Immature natural killer cell (primary cell): ENCODE measurements around the gene PRKN. TPM values are rescaled to one million over a fixed set of nuclear protein-coding genes. Genes with fewer than 3 reads are reported as not detected.

Experiments
- DNase-seq, 3 donors: peaks; one replicate each; pipeline ENCODE4 v3.0.0; 2022; ENCODE audit warnings: mixed read lengths in 1 of 3
- H3K27ac Mint-ChIP-seq, 6 donors: one replicate each; pipeline ENCODE4 v1.8.0; 2020; ENCODE audit warnings: mixed read lengths in 6 of 6, mild to moderate bottlenecking in 5 of 6, inconsistent platforms in 4 of 6, moderate library complexity in 3 of 6
- H3K27me3 Mint-ChIP-seq, 3 donors: one replicate each; pipeline ENCODE4 v1.8.0; 2020 to 2021; ENCODE audit warnings: low read depth in 3 of 3, mild to moderate bottlenecking in 3 of 3, mixed read lengths in 3 of 3, moderate library complexity in 3 of 3, inconsistent platforms in 1 of 3
- H3K36me3 Mint-ChIP-seq, 3 donors: one replicate each; pipeline ENCODE4 v1.8.0; 2020; ENCODE audit warnings: mixed read lengths in 3 of 3, inconsistent platforms in 2 of 3, mild to moderate bottlenecking in 2 of 3
- H3K4me1 Mint-ChIP-seq, 2 donors: one replicate each; pipeline ENCODE4 v1.8.0; 2020; ENCODE audit warnings: inconsistent platforms in 2 of 2, mild to moderate bottlenecking in 2 of 2, mixed read lengths in 2 of 2, moderate library complexity in 1 of 2
- H3K4me3 Mint-ChIP-seq, 5 donors: one replicate each; pipeline ENCODE4 v1.8.0; 2020; ENCODE audit warnings: mild to moderate bottlenecking in 5 of 5, mixed read lengths in 5 of 5, inconsistent platforms in 3 of 5, moderate library complexity in 3 of 5
- H3K9me3 Mint-ChIP-seq, 6 donors: one replicate each; pipeline ENCODE4 v1.8.0; 2020; ENCODE audit warnings: mild to moderate bottlenecking in 6 of 6, mixed read lengths in 6 of 6, inconsistent platforms in 4 of 6, moderate library complexity in 3 of 6
- polyA plus RNA-seq, 3 donors: library from polyadenylated mRNA; unstranded; fragments of 300-500 nt; fragmentation: Illumina TruSeq; gene quantifications; one replicate each; pipeline ENCODE4 v1.2.3, GENCODE V29; 2021

The PRKN gene
- polyA plus RNA-seq, 3 donors from 2014 or later: 0.37 to 6.4 (median 2.8) TPM

DNA sequence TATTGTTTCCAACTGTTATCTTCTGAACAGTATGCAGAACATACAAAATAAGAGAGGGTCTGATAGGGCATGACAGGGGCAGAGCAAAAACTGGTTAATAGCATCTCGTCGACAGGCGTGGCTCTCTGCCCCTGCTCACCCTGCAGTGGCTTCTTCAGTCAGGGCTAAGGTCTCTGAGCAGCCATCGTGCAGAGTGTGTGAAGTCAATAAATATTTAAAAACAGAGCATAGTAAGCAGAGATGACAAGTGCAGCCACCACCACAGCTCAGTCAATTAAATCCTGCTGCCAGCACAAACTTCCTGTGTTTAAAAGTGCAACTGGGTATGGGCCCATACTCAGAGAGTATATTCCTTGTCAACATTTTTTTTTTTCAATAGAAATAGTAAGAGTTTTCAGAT lies 1080.3 kb downstream of the PRKN start:
- Mint-ChIP-seq H3K27ac (no peak overlapping the region), H3K4me1 (no peaks in the 10 kb centered on the region), H3K4me3 (no peak overlapping the region), H3K27me3 (peaks cover 0 to 2% (median 1%) of the 10 kb centered on the region in 3 donors), H3K36me3 (peaks cover 0 to 4% (median 0%) of the 10 kb centered on the region in 3 donors), H3K9me3 (peaks cover 0 to 2% (median 0%) of the 10 kb centered on the region in 6 donors)
- no peak for DNase-seq

DNA sequence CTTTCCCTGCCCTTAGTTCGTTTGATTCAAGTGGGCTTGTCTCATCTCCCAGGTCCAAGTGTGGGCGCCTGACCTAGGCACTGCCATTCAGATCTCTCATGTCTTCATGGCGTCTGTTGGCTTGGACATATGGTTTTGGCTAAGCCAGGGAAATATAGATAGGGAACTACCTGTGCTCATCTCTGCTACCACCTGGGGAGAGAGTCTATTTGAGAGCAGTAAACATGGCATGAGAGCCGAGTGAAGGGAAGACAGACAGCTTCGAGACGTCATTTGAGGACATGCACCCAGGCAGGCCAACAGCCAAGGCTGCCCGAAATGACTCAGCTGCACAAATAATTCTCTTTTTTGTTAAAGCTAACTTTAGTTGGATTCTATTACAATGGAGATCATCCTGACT lies 1083.0 kb downstream of the PRKN start:
- Mint-ChIP-seq H3K36me3 (peaks cover 0 to 4% (median 0%) of the 10 kb centered on the region in 3 donors), H3K4me3 (no peak overlapping the region), H3K27ac (no peak overlapping the region), H3K9me3 (peaks cover 0 to 2% (median 0%) of the 10 kb centered on the region in 6 donors), H3K4me1 (no peaks in the 10 kb centered on the region), H3K27me3 (peaks cover under 1 to 5% (median 2%) of the 10 kb centered on the region in 3 donors)
- no peak for DNase-seq

DNA sequence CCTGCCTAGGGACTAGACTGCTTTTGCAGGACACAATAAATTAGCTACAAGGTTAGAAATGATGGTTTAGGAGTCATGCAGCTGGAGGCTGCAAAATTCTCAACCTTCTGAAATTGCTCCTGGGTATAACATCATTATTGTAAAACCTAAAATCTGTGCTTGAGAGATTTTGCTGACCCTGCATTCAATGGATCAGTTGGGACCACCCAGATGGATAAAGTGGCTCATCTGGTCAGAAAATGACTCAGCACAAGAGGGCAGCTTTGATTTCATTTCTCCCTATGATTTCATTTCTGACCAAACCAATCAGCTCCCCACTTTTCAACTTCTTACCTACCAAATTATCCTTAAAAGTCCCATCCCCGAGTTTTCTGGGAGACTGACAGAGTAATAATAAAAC lies 1086.4 kb downstream of the PRKN start:
- H3K36me3 Mint-ChIP-seq: peaks cover 0 to 4% (median 0%) of the 10 kb centered on the region in 3 donors
- peaks cover 0 to 2% (median 0%) of the 10 kb centered on the region in 6 donors for H3K9me3 Mint-ChIP-seq
- H3K4me1 Mint-ChIP-seq: no peaks in the 10 kb centered on the region
- DNase-seq: no peak
- H3K27ac Mint-ChIP-seq: no peak overlapping the region
- H3K4me3 Mint-ChIP-seq: no peak overlapping the region
- H3K27me3 Mint-ChIP-seq: peaks cover 2 to 5% (median 3%) of the 10 kb centered on the region in 3 donors

DNA sequence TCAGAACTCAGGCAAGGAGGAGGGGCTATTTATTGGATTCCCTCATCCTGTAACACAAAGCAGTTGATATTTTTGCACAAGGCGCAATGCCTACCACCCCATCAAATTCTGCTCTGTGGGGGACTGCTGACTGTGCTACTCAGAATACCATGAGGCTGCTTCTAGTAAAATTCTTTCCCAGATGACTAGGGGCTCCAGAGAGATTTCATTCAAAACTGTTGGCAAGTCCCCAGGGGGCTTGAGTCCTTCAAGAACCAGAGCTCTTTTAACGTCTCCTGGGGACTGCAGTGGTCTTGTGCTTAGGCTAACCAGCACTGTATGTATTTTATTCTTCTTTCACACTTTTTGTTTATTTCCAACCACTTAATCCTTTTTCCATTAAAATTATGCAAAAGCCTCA lies 1087.8 kb downstream of the PRKN start:
- H3K4me3 Mint-ChIP-seq: no peak overlapping the region
- peaks cover 0 to 2% (median 0%) of the 10 kb centered on the region in 6 donors for H3K9me3 Mint-ChIP-seq
- peaks cover 2 to 5% (median 4%) of the 10 kb centered on the region in 3 donors for H3K27me3 Mint-ChIP-seq
- no peak overlapping the region for H3K27ac Mint-ChIP-seq
- H3K4me1 Mint-ChIP-seq: no peaks in the 10 kb centered on the region
- H3K36me3 Mint-ChIP-seq: no peaks in the 10 kb centered on the region
- no peak for DNase-seq

DNA sequence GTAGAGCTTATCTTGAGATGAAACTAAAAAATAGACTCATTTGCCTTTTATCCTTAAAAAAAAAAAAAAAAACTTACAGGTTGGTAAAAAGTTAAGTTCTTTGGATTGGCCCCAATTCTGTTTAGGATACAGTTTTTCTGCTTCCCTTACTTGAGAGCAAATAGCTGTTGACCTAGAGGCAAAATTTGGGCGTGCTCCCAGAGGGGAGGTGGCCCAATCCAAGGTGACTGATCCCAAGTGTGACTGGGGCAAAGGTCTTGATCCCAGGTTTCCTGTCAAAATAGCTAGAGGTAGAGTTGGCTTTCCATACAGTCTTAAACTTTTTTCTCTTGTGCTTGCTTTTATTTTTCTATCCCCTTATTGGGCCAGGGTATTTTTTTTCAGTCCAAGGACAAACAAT lies 1089.9 kb downstream of the PRKN start:
- H3K4me1 Mint-ChIP-seq: no peaks in the 10 kb centered on the region
- H3K9me3 Mint-ChIP-seq: peaks cover 0 to 2% (median 0%) of the 10 kb centered on the region in 6 donors
- no peak overlapping the region for H3K4me3 Mint-ChIP-seq
- H3K36me3 Mint-ChIP-seq: no peaks in the 10 kb centered on the region
- H3K27me3 Mint-ChIP-seq: peaks cover 2 to 5% (median 4%) of the 10 kb centered on the region in 3 donors
- DNase-seq: no peak
- no peak overlapping the region for H3K27ac Mint-ChIP-seq

DNA sequence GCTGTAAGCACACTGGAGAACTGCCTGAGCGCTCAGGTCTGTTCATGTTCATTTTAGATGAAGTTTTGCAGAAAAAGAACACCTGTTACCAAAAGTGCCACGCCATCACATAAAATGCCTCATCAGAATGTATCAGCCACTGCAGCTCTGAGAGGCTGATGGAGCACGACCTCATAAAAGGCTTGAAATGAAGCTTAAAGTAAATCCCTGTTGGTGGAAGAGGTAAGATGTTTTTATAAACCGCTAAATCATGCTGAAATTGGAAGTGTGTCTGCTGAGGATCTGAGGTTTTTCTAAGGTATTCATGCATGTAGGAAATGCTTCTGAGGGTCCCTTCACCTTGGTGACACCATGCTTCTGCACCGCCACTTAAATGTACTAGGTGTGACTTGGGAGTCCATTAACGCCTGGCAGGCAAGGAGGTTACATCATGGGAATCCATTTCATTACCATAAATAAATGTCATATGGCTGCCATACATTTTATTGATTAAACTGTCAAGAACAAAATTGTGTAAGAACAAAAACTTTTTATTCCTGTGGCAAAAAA lies 1090.6 kb downstream of the PRKN start:
- Mint-ChIP-seq H3K4me3 (no peak overlapping the region), H3K9me3 (peaks cover 0 to 2% (median 0%) of the 10 kb centered on the region in 6 donors), H3K4me1 (peaks cover 2 to 7% of the 10 kb centered on the region in 2 donors), H3K36me3 (no peaks in the 10 kb centered on the region), H3K27me3 (peaks cover 2 to 5% (median 4%) of the 10 kb centered on the region in 3 donors), H3K27ac (no peak overlapping the region)
- DNase-seq: no peak

DNA sequence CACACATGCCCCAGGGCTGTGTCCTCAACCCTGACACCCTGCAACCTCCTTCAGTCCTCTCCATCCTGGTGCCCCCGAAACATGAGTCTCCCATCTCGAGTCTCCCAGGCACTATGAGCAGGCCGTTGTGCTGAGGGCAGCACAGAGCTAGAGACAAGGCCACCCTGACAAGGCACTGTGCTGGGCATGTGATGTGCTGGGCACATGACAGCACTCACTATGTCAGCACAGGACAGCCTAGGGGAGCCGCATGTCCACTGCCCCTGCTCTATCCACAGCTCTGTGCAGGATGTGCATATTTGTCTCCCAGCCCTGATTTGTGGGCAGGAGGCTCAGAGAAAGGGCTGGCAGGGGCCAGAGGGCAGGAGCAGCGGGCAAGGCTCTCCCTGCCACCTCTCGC lies 1091.6 kb downstream of the PRKN start:
- Mint-ChIP-seq H3K4me3 (no peak overlapping the region), H3K9me3 (peaks cover 0 to 2% (median 0%) of the 10 kb centered on the region in 6 donors), H3K27ac (no peak overlapping the region), H3K27me3 (peaks cover 0 to 4% (median 2%) of the 10 kb centered on the region in 3 donors), H3K4me1 (peaks cover 2 to 10% of the 10 kb centered on the region in 2 donors), H3K36me3 (no peaks in the 10 kb centered on the region)
- no peak for DNase-seq

DNA sequence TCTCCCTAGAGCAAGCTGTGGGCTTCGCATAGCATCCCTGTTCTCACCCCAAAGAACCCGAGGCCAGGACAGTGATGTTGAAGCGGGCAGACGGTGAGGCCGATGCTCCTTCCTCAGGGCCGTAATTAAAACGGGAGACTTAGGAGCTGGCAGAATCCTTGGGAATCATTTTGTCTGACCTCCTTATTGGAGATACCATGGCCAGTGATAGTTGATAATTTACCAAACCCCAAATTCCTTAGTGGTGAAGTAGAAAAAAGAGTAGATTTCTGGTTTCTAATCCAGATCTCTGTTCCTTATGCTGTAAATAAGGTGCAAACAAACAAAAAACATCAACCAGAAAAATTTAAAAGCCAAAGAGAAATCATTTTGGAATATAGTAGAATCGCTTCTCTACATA lies 1092.7 kb downstream of the PRKN start:
- Mint-ChIP-seq H3K4me1 (peaks cover 4 to 16% of the 10 kb centered on the region in 2 donors), H3K9me3 (peaks cover 0 to 2% (median 0%) of the 10 kb centered on the region in 6 donors), H3K27me3 (peaks cover 0 to 4% (median 2%) of the 10 kb centered on the region in 3 donors), H3K36me3 (no peaks in the 10 kb centered on the region), H3K4me3 (no peak overlapping the region), H3K27ac (no peak overlapping the region)
- DNase-seq: no peak

DNA sequence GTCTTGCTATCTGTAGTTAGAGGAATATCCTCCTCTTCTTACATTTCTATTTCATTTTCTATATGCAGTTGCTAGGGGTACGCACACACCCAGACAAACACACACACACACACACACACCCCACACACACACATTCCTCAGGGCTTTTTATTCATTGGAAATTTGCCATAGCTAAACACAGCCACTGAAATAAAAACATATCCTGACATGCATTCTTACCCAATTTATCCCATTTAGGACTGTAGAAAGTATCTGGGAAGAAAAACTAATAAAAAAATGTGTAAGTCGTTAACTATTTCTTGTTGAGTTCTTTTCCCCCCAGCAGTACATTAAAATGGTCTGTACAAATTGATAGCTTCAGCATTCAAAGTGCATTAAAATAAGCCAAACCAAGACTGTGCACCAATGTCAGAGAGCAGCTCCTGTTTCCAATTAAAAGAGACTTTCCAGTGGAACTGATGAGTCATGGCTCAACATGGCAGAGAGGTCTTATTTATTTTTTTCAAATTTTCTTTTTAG lies 1095.8 kb downstream of the PRKN start:
- peaks cover 4 to 16% of the 10 kb centered on the region in 2 donors for H3K4me1 Mint-ChIP-seq
- H3K36me3 Mint-ChIP-seq: no peaks in the 10 kb centered on the region
- no peaks in the 10 kb centered on the region for H3K9me3 Mint-ChIP-seq

DNA sequence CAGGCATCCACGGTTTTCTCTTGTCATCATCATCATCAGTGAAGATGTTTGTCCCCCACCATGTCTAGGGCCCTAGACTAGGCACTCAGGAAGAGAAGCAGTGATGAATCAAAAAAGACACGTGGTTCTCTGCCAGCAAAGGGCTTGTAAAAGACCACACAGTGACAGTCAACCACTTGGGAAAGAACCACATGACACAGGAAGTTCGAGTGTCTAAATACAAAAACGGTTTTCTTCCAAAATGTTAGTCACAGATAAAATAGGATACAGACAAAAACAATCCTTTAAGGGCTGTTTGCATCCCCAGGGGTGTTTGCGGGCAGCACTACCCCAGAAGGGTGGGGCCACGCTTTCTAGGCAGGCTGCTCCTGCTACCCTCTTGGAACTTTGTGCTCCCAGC lies 1096.9 kb downstream of the PRKN start:
- Mint-ChIP-seq H3K9me3 (no peaks in the 10 kb centered on the region), H3K4me3 (no peak overlapping the region), H3K4me1 (peaks cover 4 to 16% of the 10 kb centered on the region in 2 donors), H3K36me3 (no peaks in the 10 kb centered on the region), H3K27me3 (peaks cover 0 to 3% (median 2%) of the 10 kb centered on the region in 3 donors), H3K27ac (no peak overlapping the region)
- DNase-seq: no peak

More for the DNA sequence above, 1095.8 kb downstream of the PRKN start:
- no peak overlapping the region for H3K27ac Mint-ChIP-seq
- DNase-seq: no peak
- H3K27me3 Mint-ChIP-seq: peaks cover 0 to 4% (median 2%) of the 10 kb centered on the region in 3 donors
- no peak overlapping the region for H3K4me3 Mint-ChIP-seq

DNA sequence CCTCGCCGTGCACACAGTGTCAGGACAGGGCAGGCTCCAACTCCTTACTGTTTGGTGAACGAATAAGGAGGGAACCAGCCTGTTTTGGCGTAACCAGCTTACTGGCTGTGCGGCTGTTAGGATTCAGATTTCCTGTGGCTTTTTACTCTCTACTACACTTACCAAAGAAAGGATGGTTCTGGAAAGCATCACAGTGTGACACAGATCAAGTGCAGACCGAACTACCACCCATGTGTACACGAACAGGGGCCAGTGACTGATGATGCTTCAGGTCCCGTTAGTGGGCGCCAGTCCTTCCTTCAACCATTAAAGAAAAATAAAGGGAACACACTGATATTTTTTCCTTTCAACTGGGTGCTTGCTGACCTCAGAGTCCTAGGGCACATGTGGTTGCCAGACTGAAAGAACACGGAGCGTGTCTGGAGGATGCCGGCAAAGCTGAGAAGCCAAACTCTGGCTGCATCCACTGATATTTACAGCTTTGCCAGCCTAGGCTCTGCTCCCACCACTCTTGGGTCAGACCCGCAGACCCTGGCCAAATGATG lies 1101.4 kb downstream of the PRKN start:
- peaks cover 0 to 3% (median 2%) of the 10 kb centered on the region in 3 donors for H3K27me3 Mint-ChIP-seq
- no peak for DNase-seq
- H3K4me1 Mint-ChIP-seq: peaks cover 2 to 6% of the 10 kb centered on the region in 2 donors
- no peak overlapping the region for H3K27ac Mint-ChIP-seq
- H3K9me3 Mint-ChIP-seq: peaks cover 0 to 2% (median 0%) of the 10 kb centered on the region in 6 donors
- H3K4me3 Mint-ChIP-seq: no peak overlapping the region
- no peaks in the 10 kb centered on the region for H3K36me3 Mint-ChIP-seq

DNA sequence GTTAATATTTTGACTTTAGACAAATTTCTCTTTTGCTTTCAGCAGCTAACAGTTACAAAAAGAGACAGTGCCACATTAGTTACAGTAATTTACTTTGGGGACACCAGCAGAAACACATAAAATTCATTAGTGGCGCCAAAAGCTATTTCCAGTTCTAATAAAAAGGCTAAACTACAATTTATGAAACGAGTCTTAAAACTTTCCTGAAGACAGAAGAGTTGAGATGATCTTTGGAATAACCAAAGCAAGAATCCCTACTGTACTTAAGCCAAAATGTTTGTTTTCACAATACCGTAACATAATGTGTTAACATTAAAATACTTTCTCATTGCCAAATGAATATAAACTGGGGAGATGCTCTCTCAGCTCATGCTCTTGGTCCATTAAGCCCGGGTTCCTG lies 1103.5 kb downstream of the PRKN start:
- Mint-ChIP-seq H3K27ac (no peak overlapping the region), H3K9me3 (peaks cover 0 to 2% (median 0%) of the 10 kb centered on the region in 6 donors), H3K4me3 (no peak overlapping the region), H3K27me3 (peaks cover 0 to 3% (median 2%) of the 10 kb centered on the region in 3 donors), H3K4me1 (no peaks in the 10 kb centered on the region), H3K36me3 (no peaks in the 10 kb centered on the region)
- no peak for DNase-seq

DNA sequence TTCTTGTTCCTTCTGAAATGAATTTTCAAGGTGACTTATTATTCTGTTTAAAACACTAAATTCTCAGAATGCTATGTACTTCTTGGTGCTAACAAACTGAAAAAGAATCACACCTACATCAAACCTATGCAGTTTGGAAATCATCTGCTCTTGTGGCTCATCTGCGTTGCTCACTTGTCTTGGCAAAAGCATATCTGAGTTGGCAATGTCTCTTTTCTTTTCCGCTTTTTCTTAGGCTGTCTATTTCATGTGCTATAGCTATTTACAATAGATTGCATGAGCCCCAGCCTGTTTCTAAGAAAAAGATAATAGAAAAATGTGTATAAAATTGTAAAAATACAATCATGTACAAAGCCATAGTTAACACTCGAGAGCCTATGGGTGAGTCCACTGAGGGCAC lies 1104.8 kb downstream of the PRKN start:
- Mint-ChIP-seq H3K36me3 (no peaks in the 10 kb centered on the region), H3K27ac (no peak overlapping the region), H3K9me3 (peaks cover 0 to 2% (median 0%) of the 10 kb centered on the region in 6 donors), H3K4me3 (no peak overlapping the region), H3K27me3 (peaks cover 0 to 2% (median 0%) of the 10 kb centered on the region in 3 donors), H3K4me1 (no peaks in the 10 kb centered on the region)
- no peak for DNase-seq

DNA sequence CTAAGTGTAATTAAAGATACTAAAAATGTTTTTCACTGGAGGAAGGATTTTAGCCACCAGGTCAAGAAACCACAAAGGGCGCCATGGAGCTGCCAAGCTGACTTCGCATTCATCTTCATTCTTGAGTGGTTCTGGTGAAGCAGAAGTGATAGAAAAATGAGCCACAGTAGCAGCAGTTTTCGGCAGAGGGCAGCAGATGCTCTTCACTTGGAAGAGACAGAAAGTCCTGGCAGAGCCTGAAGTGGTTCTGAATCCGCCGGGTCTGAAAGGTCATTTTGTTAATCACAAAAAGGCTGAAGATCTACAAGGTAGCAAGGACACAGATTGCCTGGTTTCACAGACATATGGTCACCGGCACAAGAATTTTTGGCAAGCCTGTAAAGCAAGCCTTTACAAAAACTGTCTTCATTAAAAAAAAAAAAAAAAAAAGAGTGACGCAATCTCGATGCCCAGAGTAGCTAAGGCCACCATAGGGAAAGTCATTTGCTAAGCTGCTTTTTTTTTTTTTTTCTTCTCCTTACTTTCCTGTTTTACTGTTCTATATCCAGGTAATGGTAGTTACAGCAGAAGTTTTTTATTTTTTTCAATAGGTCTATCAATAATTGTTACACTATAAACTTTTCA lies 1108.6 kb downstream of the PRKN start:
- peaks cover 2 to 3% (median 3%) of the 10 kb centered on the region in 3 donors for H3K27me3 Mint-ChIP-seq
- peaks cover 0 to 2% (median 0%) of the 10 kb centered on the region in 6 donors for H3K9me3 Mint-ChIP-seq
- no peak overlapping the region for H3K27ac Mint-ChIP-seq
- no peak for DNase-seq
- no peaks in the 10 kb centered on the region for H3K4me1 Mint-ChIP-seq
- H3K4me3 Mint-ChIP-seq: no peak overlapping the region
- H3K36me3 Mint-ChIP-seq: no peaks in the 10 kb centered on the region
